H1 (cell line): ENCODE results near the gene PHETA1. TPM values are rescaled to one million over a fixed set of nuclear protein-coding genes. Genes with fewer than 3 reads are reported as not detected.

Source experiments
- GTF2F1 ChIP-seq: IDR thresholded peaks from 2 replicates; pipeline ENCODE4 v1.6.1; 2012; ENCODE audit warnings: low read depth, low read length, improper control_type of control experiment, borderline replicate concordance
- MAFK ChIP-seq: IDR thresholded peaks from 2 replicates; pipeline ENCODE4 v1.6.1; 2012; ENCODE audit warnings: low read depth, mild to moderate bottlenecking, improper control_type of control experiment, low read length
- PHF8 ChIP-seq: fragments of 200-600 bp; sonication (generic); conservative IDR thresholded peaks from 2 replicates; pipeline ENCODE4 v1.7.1; 2012; ENCODE audit warnings: low read depth, mild to moderate bottlenecking, inconsistent platforms, low read length, moderate library complexity
- RNF2 ChIP-seq: fragments of 200-900, 300-1000 bp; sonication (generic); IDR thresholded peaks from 2 replicates; pipeline ENCODE4 v1.7.1; 2016; ENCODE audit warnings: borderline replicate concordance, low read depth, mild to moderate bottlenecking, antibody characterized with exemption, low read length; ENCODE audit not compliant: poor library complexity, severe bottlenecking; ENCODE audit errors: missing control alignments
- SP2 ChIP-seq: IDR thresholded peaks from 2 replicates; pipeline ENCODE4 v1.6.1; 2012; ENCODE audit warnings: mild to moderate bottlenecking, low read length, inconsistent platforms
- polyA plus RNA-seq, 7 experiments: library from polyadenylated mRNA; depleted of rRNA in 3 of 7; stranded (reverse) in 5 of 7; unstranded in 2 of 7; fragments of >200 nt in 5 of 7; fragments of 200-250 nt in 2 of 7; gene quantifications; 1 replicate in 5 of 7; 2 replicates in 1 of 7; 4 replicates in 1 of 7; pipeline versions ENCODE4 v1.2.1 to v1.2.3, GENCODE V29; 2011 to 2013; ENCODE audit warnings: missing spikeins in 2 of 7, mixed read lengths in 2 of 7
- total RNA-seq: library from RNA; stranded (reverse); fragmentation: NEBNext Ultra II Directional; extraction: Animal tissue kit (Norgen Biotek cat#: 25700); gene quantifications from 2 replicates; pipeline ENCODE4 v1.2.1, GENCODE V29; 2021

The PHETA1 gene
- total and polyA plus RNA-seq, 2 of the 8 experiments (the other 6 are each of a cell fraction or from before 2014, with no cell fraction given) = 5.2 to 12.3 TPM

- TF ChIP-seq RNF2 (no peak), PHF8 (no peak), MAFK (no peak), GTF2F1 (no peak), SP2 (no peak)
Measured at GRCh38 chr12:111347891-111348644, 20.8 kb downstream of the PHETA1 start (continued).
